GM12878 (cell line): ENCODE data around the gene ZACN.

ENCODE experiments used
- JUND ChIP-seq: IDR thresholded peaks from 2 replicates; pipeline ENCODE4 v1.6.1; 2012; ENCODE audit warnings: low read depth, mild to moderate bottlenecking, low read length, improper control_type of control experiment, moderate library complexity
- TF ChIP-seq, protein P1 (sequence below), 3 experiments: IDR thresholded peaks in 2 of 3; conservative IDR thresholded peaks in 1 of 3; 2 replicates each; pipeline ENCODE4 v1.5.1; 2011; ENCODE audit warnings: low read depth in 3 of 3, low read length in 3 of 3, mild to moderate bottlenecking in 3 of 3, control low read depth in 2 of 3, moderate library complexity in 2 of 3, inconsistent platforms in 1 of 3, mixed read lengths in 1 of 3; ENCODE audit not compliant: control insufficient read depth in 2 of 3, insufficient read depth in 1 of 3; ENCODE audit errors: extremely low read depth in 1 of 3

DNA sequence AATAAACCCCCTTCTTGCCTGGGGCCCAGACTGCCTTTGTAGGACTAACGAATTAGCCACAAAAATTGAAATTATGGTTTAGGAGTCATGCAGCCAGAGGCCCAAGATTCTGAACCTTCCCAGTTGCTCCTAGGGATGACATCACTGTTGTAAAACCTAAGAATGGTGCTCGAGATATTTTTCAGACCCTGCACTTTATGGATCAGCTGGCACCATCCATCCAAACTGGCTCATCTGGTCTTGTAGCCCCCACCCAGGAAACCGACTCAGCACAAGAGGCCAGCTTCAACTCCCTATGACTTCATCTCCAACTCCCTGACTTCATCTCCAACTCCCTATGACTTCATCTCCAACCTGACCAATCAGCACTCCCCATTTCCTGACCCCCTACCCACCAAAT lies 40.9 kb upstream of the ZACN start:
- no peak for TF ChIP-seq JUND
- TF ChIP-seq, protein P1, sequence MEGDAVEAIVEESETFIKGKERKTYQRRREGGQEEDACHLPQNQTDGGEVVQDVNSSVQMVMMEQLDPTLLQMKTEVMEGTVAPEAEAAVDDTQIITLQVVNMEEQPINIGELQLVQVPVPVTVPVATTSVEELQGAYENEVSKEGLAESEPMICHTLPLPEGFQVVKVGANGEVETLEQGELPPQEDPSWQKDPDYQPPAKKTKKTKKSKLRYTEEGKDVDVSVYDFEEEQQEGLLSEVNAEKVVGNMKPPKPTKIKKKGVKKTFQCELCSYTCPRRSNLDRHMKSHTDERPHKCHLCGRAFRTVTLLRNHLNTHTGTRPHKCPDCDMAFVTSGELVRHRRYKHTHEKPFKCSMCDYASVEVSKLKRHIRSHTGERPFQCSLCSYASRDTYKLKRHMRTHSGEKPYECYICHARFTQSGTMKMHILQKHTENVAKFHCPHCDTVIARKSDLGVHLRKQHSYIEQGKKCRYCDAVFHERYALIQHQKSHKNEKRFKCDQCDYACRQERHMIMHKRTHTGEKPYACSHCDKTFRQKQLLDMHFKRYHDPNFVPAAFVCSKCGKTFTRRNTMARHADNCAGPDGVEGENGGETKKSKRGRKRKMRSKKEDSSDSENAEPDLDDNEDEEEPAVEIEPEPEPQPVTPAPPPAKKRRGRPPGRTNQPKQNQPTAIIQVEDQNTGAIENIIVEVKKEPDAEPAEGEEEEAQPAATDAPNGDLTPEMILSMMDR (IDR thresholded peaks at IDR 0.05 in 2 of 3, conservative IDR thresholded peaks at IDR 0.05 in 1 of 3; ENCODE audit: control insufficient read depth in 2 of 3, extremely low read depth in 1 of 3, insufficient read depth in 1 of 3, low read depth in 3 of 3, low read length in 3 of 3), result no peak
